ENCODE results near the gene FZD10.

- TF ChIP-seq CEBPB (IDR thresholded peaks at IDR 0.05; ENCODE audit: low read depth) (no peak), SIN3A (IDR thresholded peaks at IDR 0.05; ENCODE audit: low read depth) (no peak), CTCF (IDR thresholded peaks at IDR 0.05 in 2 of 3, conservative IDR thresholded peaks at IDR 0.05 in 1 of 3; ENCODE audit: borderline replicate concordance in 1 of 3, insufficient read depth in 1 of 3, low read depth in 2 of 3, low read length in 2 of 3) (no peak), EZH2 (IDR thresholded peaks at IDR 0.05) (no peak), YY1 (IDR thresholded peaks at IDR 0.05; ENCODE audit: extremely low read depth, insufficient replicate concordance, low read depth, low read length) (no peak), SRF (IDR thresholded peaks at IDR 0.05; ENCODE audit: low read depth) (no peak), FOSL1 (IDR thresholded peaks at IDR 0.05; ENCODE audit: low read depth) (no peak), ELF1 (IDR thresholded peaks at IDR 0.05; ENCODE audit: borderline replicate concordance, low read depth) (no peak), POLR2AphosphoS5 (IDR thresholded peaks at IDR 0.05; ENCODE audit: low read depth, low read length) (no peak), ZBTB33 (IDR thresholded peaks at IDR 0.05; ENCODE audit: extremely low read depth, insufficient replicate concordance, low read length) (no peak)
Measured at GRCh38 chr12:130126023-130126432, 36.2 kb upstream of the FZD10 start.

All from HCT116 (cell line).